SK-N-SH (cell line): ENCODE measurements around the gene ZGLP1. TPM values are rescaled to one million over a fixed set of nuclear protein-coding genes. Genes with fewer than 3 reads are reported as not detected.
A peak's percentile ranks its signal among the peaks of the same experiment; 100 is the strongest.

Experiments
- CTCF ChIA-PET: fragments of 300-600, 350-600 bp; formaldehyde crosslinking; extraction: SDS; loops from one replicate; lab custom pipeline; 2021; lab: Yijun Ruan, JAX
- POLR2A ChIA-PET: fragments of 350-600 bp; sonication (Branson Sonifier 250); formaldehyde crosslinking; extraction: SDS; loops from one replicate; lab custom pipeline; 2020; ENCODE audit warnings: antibody characterized with exemption, inconsistent platforms; lab: Yijun Ruan, JAX
- DNase-seq: peaks from one replicate; pipeline ENCODE4 v3.0.0; 2012
- H2AFZ ChIP-seq: fragments of 200-600 bp; sonication (generic); 2 replicates; pipeline ENCODE4 v1.8.1; 2016; ENCODE audit warnings: antibody characterized with exemption, mild to moderate bottlenecking, low read depth
- H3F3A ChIP-seq: fragments of 200-600 bp; sonication (generic); replicated peaks from 2 replicates; pipeline ENCODE3; 2016; ENCODE audit warnings: antibody characterized with exemption, mild to moderate bottlenecking; ENCODE audit not compliant: insufficient read depth
- H3K27ac ChIP-seq, 2 experiments: fragments of 200-500 bp in 1 of 2; fragments of 200-600 bp in 1 of 2; sonication (Bioruptor generic) in 1 of 2; sonication (generic), shearing (Covaris generic) in 1 of 2; 2 replicates each; pipeline versions ENCODE4 v1.5.1 to v1.6.1; 2014 to 2016; ENCODE audit warnings: low read depth in 2 of 2, inconsistent platforms in 1 of 2, low read length in 1 of 2, mild to moderate bottlenecking in 1 of 2, mixed read lengths in 1 of 2
- H3K27me3 ChIP-seq: fragments of 200-600 bp; sonication (generic), shearing (Covaris generic); 2 replicates; pipeline ENCODE4 v1.6.1; 2016; ENCODE audit warnings: mixed run types; ENCODE audit not compliant: insufficient read depth
- H3K36me3 ChIP-seq, 2 experiments: fragments of 200-500 bp in 1 of 2; fragments of 200-600 bp in 1 of 2; sonication (Bioruptor generic) in 1 of 2; sonication (generic) in 1 of 2; replicated peaks in 1 of 2; 2 replicates each; pipeline versions ENCODE3 to v1.5.1; 2014 to 2016; ENCODE audit warnings: low read length in 1 of 2, mild to moderate bottlenecking in 1 of 2; ENCODE audit not compliant: insufficient read depth in 2 of 2, control insufficient read depth in 1 of 2
- H3K4me1 ChIP-seq, 2 experiments: fragments of 200-500 bp in 1 of 2; fragments of 200-600 bp in 1 of 2; sonication (Bioruptor generic) in 1 of 2; sonication (generic), shearing (Covaris generic) in 1 of 2; 2 replicates each; pipeline versions ENCODE4 v1.5.1 to v1.6.1; 2014 to 2016; ENCODE audit warnings: low read depth in 1 of 2, low read length in 1 of 2, mixed run types in 1 of 2; ENCODE audit not compliant: insufficient read depth in 2 of 2, control insufficient read depth in 1 of 2
- H3K4me2 ChIP-seq: fragments of 200-600 bp; sonication (generic), shearing (Covaris generic); 2 replicates; pipeline ENCODE4 v1.6.1; 2017; ENCODE audit warnings: mixed run types
- H3K4me3 ChIP-seq, 2 experiments: fragments of 200-500 bp in 1 of 2; fragments of 200-600 bp in 1 of 2; sonication (Bioruptor generic) in 1 of 2; sonication (generic), shearing (Covaris generic) in 1 of 2; 2 replicates each; pipeline versions ENCODE4 v1.5.1 to v1.8.1; 2014 to 2016; ENCODE audit warnings: low read depth in 2 of 2, inconsistent platforms in 1 of 2, low read length in 1 of 2, mild to moderate bottlenecking in 1 of 2, mixed read lengths in 1 of 2, moderate library complexity in 1 of 2
- H3K79me2 ChIP-seq: fragments of 200-600 bp; sonication (generic); 2 replicates; pipeline ENCODE4 v1.8.1; 2017; ENCODE audit warnings: mild to moderate bottlenecking; ENCODE audit not compliant: insufficient read depth
- H3K9ac ChIP-seq: fragments of 200-600 bp; sonication (generic); 2 replicates; pipeline ENCODE4 v1.6.1; 2017; ENCODE audit warnings: mixed run types
- H3K9me2 ChIP-seq: fragments of 200-600 bp; sonication (generic); 2 replicates; pipeline ENCODE4 v1.6.1; 2017; ENCODE audit warnings: mixed run types
- H3K9me3 ChIP-seq: fragments of 200-600 bp; sonication (generic); 2 replicates; pipeline ENCODE4 v1.6.1; 2017; ENCODE audit warnings: mixed run types, mild to moderate bottlenecking, moderate library complexity
- H4K20me1 ChIP-seq: fragments of 200-600 bp; sonication (generic); 2 replicates; pipeline ENCODE4 v1.6.1; 2017; ENCODE audit warnings: mild to moderate bottlenecking, mixed run types; ENCODE audit not compliant: insufficient read depth
- EZH2phosphoT487 ChIP-seq: fragments of 200-600 bp; sonication (generic); IDR thresholded peaks from 2 replicates; pipeline ENCODE4 v1.6.1; 2017; ENCODE audit warnings: low read depth, mixed run types, mild to moderate bottlenecking, antibody characterized with exemption, moderate library complexity, borderline replicate concordance
- FOXJ3 ChIP-seq: sonication (generic); formaldehyde crosslinking; IDR thresholded peaks from 2 replicates; pipeline ENCODE4 v1.5.1; 2020; ENCODE audit warnings: mild to moderate bottlenecking, missing genetic modification reagents
- FOXM1 ChIP-seq: IDR thresholded peaks from 2 replicates; pipeline ENCODE4 v1.4.0; 2012; ENCODE audit warnings: low read depth, mild to moderate bottlenecking
- GATA2 ChIP-seq: sonication (generic); formaldehyde crosslinking; IDR thresholded peaks from 2 replicates; pipeline ENCODE4 v1.5.0; 2020; ENCODE audit warnings: mild to moderate bottlenecking, missing genetic modification reagents
- JUND ChIP-seq: IDR thresholded peaks from 2 replicates; pipeline ENCODE4 v1.4.0; 2012
- MEF2A ChIP-seq: IDR thresholded peaks from 2 replicates; pipeline ENCODE4 v1.4.0; 2012; ENCODE audit warnings: low read depth, borderline replicate concordance
- MXI1 ChIP-seq: IDR thresholded peaks from 2 replicates; pipeline ENCODE4 v1.6.1; 2012; ENCODE audit warnings: mild to moderate bottlenecking, low read depth, low read length, improper control_type of control experiment
- NFIC ChIP-seq: IDR thresholded peaks from 2 replicates; pipeline ENCODE4 v1.4.0; 2012; ENCODE audit warnings: borderline replicate concordance
- RCOR1 ChIP-seq: fragments of 150-350 bp; IDR thresholded peaks from 2 replicates; pipeline ENCODE4 v1.6.1; 2017; ENCODE audit warnings: antibody characterized with exemption, low read length
- SIN3A ChIP-seq: IDR thresholded peaks from 2 replicates; pipeline ENCODE4 v1.6.1; 2012; ENCODE audit warnings: low read depth, mild to moderate bottlenecking, low read length, moderate library complexity, borderline replicate concordance
- TEAD4 ChIP-seq: IDR thresholded peaks from 2 replicates; pipeline ENCODE4 v1.4.0; 2012; ENCODE audit warnings: mild to moderate bottlenecking, borderline replicate concordance; ENCODE audit not compliant: insufficient read depth
- USF1 ChIP-seq: IDR thresholded peaks from 2 replicates; pipeline ENCODE4 v1.4.0; 2012; ENCODE audit warnings: low read depth, borderline replicate concordance
- YY1 ChIP-seq: IDR thresholded peaks from 2 replicates; pipeline ENCODE4 v1.4.0; 2012; ENCODE audit warnings: low read depth, mild to moderate bottlenecking
- WGBS: methylation state at CpG from one replicate; pipeline ENCODE4 v1.1.6; 2017; ENCODE audit warnings: low lambda C conversion rate; 5-methylcytosine and 5-hydroxymethylcytosine counted together
- polyA plus RNA-seq, 3 experiments: library from polyadenylated mRNA; depleted of rRNA; stranded (reverse); fragments of >200 nt; gene quantifications; 2 replicates each; pipeline ENCODE4 v1.2.3, GENCODE V29; 2012
- TF ChIP-seq, protein P1 (sequence below): fragments of 150-350 bp; IDR thresholded peaks from 2 replicates; pipeline ENCODE4 v1.6.1; 2017; ENCODE audit warnings: antibody characterized with exemption, low read length, low read depth, borderline replicate concordance
- TF ChIP-seq, protein P2 (sequence below): fragments of 200-600 bp; sonication (generic); IDR thresholded peaks from 2 replicates; pipeline ENCODE4 v1.6.1; 2017; ENCODE audit warnings: antibody characterized with exemption, mild to moderate bottlenecking, moderate library complexity

The ZGLP1 gene
- polyA plus RNA-seq, 1 of the 3 experiments (the other 2 are of a cell fraction), result 1.8 TPM

GRCh38 chr19:10356431-10356830 lies 46.8 kb upstream of the ZGLP1 start:
- H3K27ac ChIP-seq, result no peak overlapping the region
- no peaks in the 10 kb centered on the region for H3K79me2 ChIP-seq
- H3K4me1 ChIP-seq, result no peaks in the 10 kb centered on the region
- CTCF ChIA-PET, result interaction anchor here (0.9 kb wide), 1 partner anchor 33 kb away, joined by 3 read pairs; no protein-coding TSS in a partner anchor
- POLR2A ChIA-PET, result no interaction called here
- TF ChIP-seq EZH2phosphoT487, result no peak
- no peak for TF ChIP-seq MEF2A
- no peak for TF ChIP-seq JUND
- TF ChIP-seq SIN3A, result no peak
- TF ChIP-seq, protein P1, sequence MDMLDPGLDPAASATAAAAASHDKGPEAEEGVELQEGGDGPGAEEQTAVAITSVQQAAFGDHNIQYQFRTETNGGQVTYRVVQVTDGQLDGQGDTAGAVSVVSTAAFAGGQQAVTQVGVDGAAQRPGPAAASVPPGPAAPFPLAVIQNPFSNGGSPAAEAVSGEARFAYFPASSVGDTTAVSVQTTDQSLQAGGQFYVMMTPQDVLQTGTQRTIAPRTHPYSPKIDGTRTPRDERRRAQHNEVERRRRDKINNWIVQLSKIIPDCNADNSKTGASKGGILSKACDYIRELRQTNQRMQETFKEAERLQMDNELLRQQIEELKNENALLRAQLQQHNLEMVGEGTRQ, result no peak
- no peak for TF ChIP-seq USF1
- no peak for TF ChIP-seq RCOR1
- no peak for TF ChIP-seq GATA2 (CRISPR knock-in tag)
- TF ChIP-seq, protein P2, sequence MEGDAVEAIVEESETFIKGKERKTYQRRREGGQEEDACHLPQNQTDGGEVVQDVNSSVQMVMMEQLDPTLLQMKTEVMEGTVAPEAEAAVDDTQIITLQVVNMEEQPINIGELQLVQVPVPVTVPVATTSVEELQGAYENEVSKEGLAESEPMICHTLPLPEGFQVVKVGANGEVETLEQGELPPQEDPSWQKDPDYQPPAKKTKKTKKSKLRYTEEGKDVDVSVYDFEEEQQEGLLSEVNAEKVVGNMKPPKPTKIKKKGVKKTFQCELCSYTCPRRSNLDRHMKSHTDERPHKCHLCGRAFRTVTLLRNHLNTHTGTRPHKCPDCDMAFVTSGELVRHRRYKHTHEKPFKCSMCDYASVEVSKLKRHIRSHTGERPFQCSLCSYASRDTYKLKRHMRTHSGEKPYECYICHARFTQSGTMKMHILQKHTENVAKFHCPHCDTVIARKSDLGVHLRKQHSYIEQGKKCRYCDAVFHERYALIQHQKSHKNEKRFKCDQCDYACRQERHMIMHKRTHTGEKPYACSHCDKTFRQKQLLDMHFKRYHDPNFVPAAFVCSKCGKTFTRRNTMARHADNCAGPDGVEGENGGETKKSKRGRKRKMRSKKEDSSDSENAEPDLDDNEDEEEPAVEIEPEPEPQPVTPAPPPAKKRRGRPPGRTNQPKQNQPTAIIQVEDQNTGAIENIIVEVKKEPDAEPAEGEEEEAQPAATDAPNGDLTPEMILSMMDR, result no peak
- no peaks in the 10 kb centered on the region for H3K9me3 ChIP-seq
- no peak overlapping the region for H3K4me3 ChIP-seq
- peaks cover 11% of the 10 kb centered on the region in 2 experiments for H3K36me3 ChIP-seq
- WGBS, result 98% methylated on average over 6 of the region's 12 CpGs
- H2AFZ ChIP-seq, result no peak overlapping the region
- H3K9ac ChIP-seq, result no peak overlapping the region
- H3K27me3 ChIP-seq, result no peaks in the 10 kb centered on the region
- no peaks in the 10 kb centered on the region for H3F3A ChIP-seq
- DNase-seq, result no peak
- no peaks in the 10 kb centered on the region for H3K9me2 ChIP-seq
- no peaks in the 10 kb centered on the region for H4K20me1 ChIP-seq
- no peak overlapping the region for H3K4me2 ChIP-seq

DNA sequence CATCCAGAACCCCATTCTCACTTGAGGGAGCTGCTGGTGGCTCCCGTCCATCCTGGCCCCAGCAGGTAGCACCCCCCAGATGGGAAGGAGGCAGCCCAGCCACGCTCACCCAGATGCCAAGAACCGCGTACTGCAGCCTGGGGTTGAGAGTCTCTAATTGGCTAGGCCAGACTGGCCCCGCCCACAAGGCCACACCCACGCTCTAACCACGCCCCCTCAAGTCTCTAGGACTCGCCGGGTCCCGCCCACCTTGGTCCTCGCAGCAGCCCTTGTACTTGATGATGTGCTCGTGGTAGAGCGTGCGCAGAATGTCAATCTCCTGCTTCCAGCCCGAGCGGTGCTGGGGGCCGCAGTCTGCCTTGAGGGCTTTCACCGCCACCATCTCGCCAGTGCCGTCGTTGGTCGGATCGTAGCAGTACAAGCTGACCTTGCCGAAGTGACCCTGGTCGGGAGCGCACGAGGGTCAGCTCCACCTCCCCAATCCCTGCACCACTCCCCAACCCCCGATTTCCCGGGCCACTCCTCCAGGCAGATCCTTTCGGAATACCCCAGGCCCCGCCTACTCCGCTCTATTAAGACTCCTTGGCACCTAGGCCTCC lies 44.3 kb upstream of the ZGLP1 start:
- no peaks in the 10 kb centered on the region for H3K4me1 ChIP-seq
- H3K4me3 ChIP-seq, result no peak overlapping the region
- no peaks in the 10 kb centered on the region for H3K79me2 ChIP-seq
- H4K20me1 ChIP-seq, result no peaks in the 10 kb centered on the region
- no peak overlapping the region for H3K9ac ChIP-seq
- ChIA-PET POLR2A (no interaction called here), CTCF (no interaction called here)
- no peak overlapping the region for H3K27ac ChIP-seq
- H2AFZ ChIP-seq, result no peak overlapping the region
- WGBS, result 95% methylated on average over 27 of the region's 32 CpGs
- no peak overlapping the region for H3K4me2 ChIP-seq
- H3F3A ChIP-seq, result no peaks in the 10 kb centered on the region
- peak; percentile 77 for DNase-seq
- H3K36me3 ChIP-seq, result peaks cover 8 to 10% of the 10 kb centered on the region in 2 experiments
- H3K9me3 ChIP-seq, result no peaks in the 10 kb centered on the region
- TF ChIP-seq TEAD4, result no peak
- TF ChIP-seq YY1, result no peak
- TF ChIP-seq USF1, result no peak
- TF ChIP-seq JUND, result no peak
- no peak for TF ChIP-seq MXI1
- TF ChIP-seq FOXJ3 (CRISPR knock-in tag), result no peak
- no peak for TF ChIP-seq NFIC
- no peak for TF ChIP-seq FOXM1
- TF ChIP-seq GATA2 (CRISPR knock-in tag), result no peak
- TF ChIP-seq SIN3A, result no peak
- no peaks in the 10 kb centered on the region for H3K9me2 ChIP-seq
- H3K27me3 ChIP-seq, result no peaks in the 10 kb centered on the region
